Fibroblast of peridontal ligament (primary cell): ENCODE data around the gene PRRX2.
A peak's percentile ranks its signal among the peaks of the same experiment; 100 is the strongest.
"Not testable (repeated sequence)": the region's sequence is repeated elsewhere in the genome, so short reads cannot be mapped to it uniquely, and the experiment has no call there.

Experiments
- DNase-seq: peaks from one replicate; pipeline ENCODE4 v3.0.0-alpha.2; 2010; ENCODE audit errors: extremely low read depth

PRRX2 gene

GRCh38 chr9:129653823-129654553 lies 11.5 kb upstream of the PRRX2 start:
- DNase-seq, result no peak

- no peak for DNase-seq
Measured at GRCh38 chr9:129654554-129655040, 10.8 kb upstream of the PRRX2 start.

- DNase-seq, result no peak
Measured at GRCh38 chr9:129655154-129655553, 10.3 kb upstream of the PRRX2 start.

- no peak for DNase-seq
Measured at GRCh38 chr9:129655696-129656095, 9.8 kb upstream of the PRRX2 start.

- DNase-seq, result no peak
Measured at GRCh38 chr9:129656795-129657390, 8.6 kb upstream of the PRRX2 start.

GRCh38 chr9:129661029-129661428 lies 4.4 kb upstream of the PRRX2 start:
- no peak for DNase-seq

- not testable (repeated sequence) for DNase-seq
Measured at GRCh38 chr9:129662239-129662638, 3.2 kb upstream of the PRRX2 start.

- no peak for DNase-seq
Measured at GRCh38 chr9:129664746-129665388, 580 bp upstream of the PRRX2 start.

- DNase-seq, result no peak
Measured at GRCh38 chr9:129665814-129666520, 520 bp downstream of the PRRX2 start.

GRCh38 chr9:129666575-129666974 lies 1.1 kb downstream of the PRRX2 start:
- DNase-seq, result no peak

- DNase-seq, result no peak
Measured at GRCh38 chr9:129667378-129667777, 1.9 kb downstream of the PRRX2 start.

- no peak for DNase-seq
Measured at GRCh38 chr9:129667850-129668249, 2.4 kb downstream of the PRRX2 start.

- DNase-seq, result peak; percentile 87
Measured at GRCh38 chr9:129669141-129669718, 3.8 kb downstream of the PRRX2 start.

GRCh38 chr9:129669946-129670345 lies 4.5 kb downstream of the PRRX2 start:
- peak; percentile 62 for DNase-seq

GRCh38 chr9:129671065-129671464 lies 5.6 kb downstream of the PRRX2 start:
- no peak for DNase-seq

GRCh38 chr9:129671519-129671918 lies 6.1 kb downstream of the PRRX2 start:
- DNase-seq, result no peak

- DNase-seq, result no peak
Measured at GRCh38 chr9:129672702-129673101, 7.3 kb downstream of the PRRX2 start.

- no peak for DNase-seq
Measured at GRCh38 chr9:129673602-129674001, 8.2 kb downstream of the PRRX2 start.

GRCh38 chr9:129674229-129674628 lies 8.8 kb downstream of the PRRX2 start:
- DNase-seq, result no peak

- DNase-seq, result no peak
Measured at GRCh38 chr9:129675620-129676019, 10.2 kb downstream of the PRRX2 start.

- no peak for DNase-seq
Measured at GRCh38 chr9:129676287-129676686, 10.8 kb downstream of the PRRX2 start.

GRCh38 chr9:129676975-129677374 lies 11.5 kb downstream of the PRRX2 start:
- DNase-seq, result peak; percentile 86
